AG09319 (cell line): ENCODE data around the gene A3GALT2.

Source experiments
- DNase-seq: peaks from one replicate; pipeline ENCODE4 v3.0.0-alpha.2; 2010; ENCODE audit warnings: low read depth; ENCODE audit errors: extremely low read depth
- CTCF ChIP-seq: IDR thresholded peaks from 2 replicates; pipeline ENCODE4 v1.5.1; 2011; ENCODE audit warnings: low read depth, mild to moderate bottlenecking, inconsistent platforms, low read length, moderate library complexity

The A3GALT2 gene

GRCh38 chr1:33320619-33321165 lies at the start of gene A3GALT2:
A3GALT2 (minus strand) TSS chr1:33321098; CDS start chr1:33321098, 0 bp downstream.
- no peak for DNase-seq
- no peak for TF ChIP-seq CTCF

- no peak; the same call in 1 of the 2 replicates for TF ChIP-seq CTCF
- DNase-seq: no peak
These were observed 49.4 kb upstream of the A3GALT2 start for GRCh38 chr1:33370301-33370700.

- no peak for TF ChIP-seq CTCF
- DNase-seq: no peak
These were observed 48.9 kb upstream of the A3GALT2 start for GRCh38 chr1:33369764-33370163.

GRCh38 chr1:33369081-33369480 lies 48.2 kb upstream of the A3GALT2 start:
- no peak for DNase-seq
- TF ChIP-seq CTCF: no peak

- no peak for TF ChIP-seq CTCF
- DNase-seq: no peak
These were observed 47.5 kb upstream of the A3GALT2 start for GRCh38 chr1:33368431-33368830.

GRCh38 chr1:33367485-33368405 lies 46.8 kb upstream of the A3GALT2 start:
- TF ChIP-seq CTCF: peak; percentile 98

More at GRCh38 chr1:33367485-33368405, 46.8 kb upstream of the A3GALT2 start:
- no peak for DNase-seq
